HG02973 (cell line): ENCODE results near the gene RCL1.
"Not testable (repeated sequence)": the region's sequence is repeated elsewhere in the genome, so short reads cannot be mapped to it uniquely, and the experiment has no call there.

Experiments used
- ATAC-seq: cut with Tn5 transposase; IDR thresholded peaks from one replicate; pipeline ENCODE4 v1.9.1; 2021; ENCODE audit warnings: moderate library complexity; ENCODE audit not compliant: unreplicated experiment

RCL1 gene

DNA sequence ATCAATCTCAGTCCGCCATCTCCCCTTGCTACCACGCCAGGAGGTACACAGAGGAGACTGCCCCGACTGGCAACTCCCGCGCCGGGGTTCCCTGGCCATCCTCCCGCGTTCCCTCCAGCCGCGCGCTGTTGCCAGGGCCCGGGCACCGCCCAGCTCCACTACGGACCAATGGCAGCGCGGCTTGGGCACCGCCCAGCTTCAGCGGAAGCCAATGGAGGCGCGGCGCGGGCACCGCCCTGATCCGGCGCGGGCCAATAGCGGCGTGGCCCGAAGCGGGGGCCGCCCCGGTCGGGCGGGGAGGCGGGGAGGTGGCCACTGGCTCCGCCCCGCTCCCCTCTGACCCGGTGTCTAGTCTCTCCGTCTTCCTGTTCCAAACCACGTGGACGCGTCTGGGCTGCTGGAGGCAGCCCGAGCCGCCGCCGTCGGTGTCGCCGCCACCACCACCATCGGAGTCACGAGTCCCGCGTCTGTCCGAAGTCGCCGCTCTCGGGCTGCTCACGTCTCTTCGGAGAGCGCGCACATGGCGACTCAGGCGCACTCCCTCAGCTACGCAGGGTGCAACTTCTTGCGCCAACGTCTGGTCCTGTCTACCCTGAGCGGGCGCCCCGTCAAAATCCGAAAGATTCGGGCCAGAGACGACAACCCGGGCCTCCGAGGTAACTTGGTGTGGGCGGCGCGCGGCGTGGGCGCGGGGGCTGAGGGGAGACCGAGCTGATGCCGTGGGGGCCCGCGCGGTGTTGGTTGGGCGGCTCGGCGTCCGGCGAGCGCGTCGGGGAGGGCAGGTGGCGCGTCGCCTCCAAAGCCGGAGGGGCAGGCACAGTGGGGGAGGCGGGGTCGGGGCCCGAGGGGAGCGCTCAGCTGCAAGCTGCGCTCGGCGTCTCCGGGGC lies at the start of gene RCL1:
RCL1 (plus strand) TSS at position 373 of the 887 bp plus-strand sequence; CDS start at position 521, 148 bp downstream.
- peak; percentile 93 for ATAC-seq

GRCh38 chr9:4743131-4743875 lies 49.4 kb upstream of the RCL1 start:
- no peak for ATAC-seq

GRCh38 chr9:4746278-4747030 lies 46.3 kb upstream of the RCL1 start:
- ATAC-seq: no peak

GRCh38 chr9:4748612-4749011 lies 44.1 kb upstream of the RCL1 start:
- ATAC-seq: no peak

GRCh38 chr9:4750023-4750673 lies 42.6 kb upstream of the RCL1 start:
- no peak for ATAC-seq

DNA sequence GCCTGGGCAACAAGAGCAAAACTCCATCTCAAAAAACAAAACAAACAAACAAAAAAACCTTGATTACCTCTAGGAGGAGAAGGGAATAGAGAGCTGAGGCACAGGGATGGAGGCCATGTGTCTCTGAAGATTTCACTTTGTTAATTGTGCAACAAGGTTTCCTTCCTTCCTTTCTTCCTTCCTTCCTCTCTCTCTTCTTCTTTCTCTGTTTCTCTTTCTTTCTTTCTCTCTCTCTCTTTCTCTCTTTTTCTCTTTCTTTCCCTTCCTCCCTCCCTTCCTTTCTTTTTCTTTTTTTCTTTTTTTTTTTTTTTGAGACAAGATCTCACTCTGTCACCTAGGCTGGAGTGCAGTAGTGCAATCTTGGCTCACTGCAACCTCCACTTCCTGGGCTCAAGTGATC lies 38.2 kb upstream of the RCL1 start:
- ATAC-seq: not testable (repeated sequence)

- ATAC-seq: no peak
Observed at GRCh38 chr9:4755026-4755609, 37.6 kb upstream of the RCL1 start.

- ATAC-seq: no peak
Observed at GRCh38 chr9:4756420-4756819, 36.3 kb upstream of the RCL1 start.

GRCh38 chr9:4760122-4760521 lies 32.6 kb upstream of the RCL1 start:
- ATAC-seq: no peak

GRCh38 chr9:4762108-4762885 lies 30.4 kb upstream of the RCL1 start:
- peak; percentile 70 for ATAC-seq

DNA sequence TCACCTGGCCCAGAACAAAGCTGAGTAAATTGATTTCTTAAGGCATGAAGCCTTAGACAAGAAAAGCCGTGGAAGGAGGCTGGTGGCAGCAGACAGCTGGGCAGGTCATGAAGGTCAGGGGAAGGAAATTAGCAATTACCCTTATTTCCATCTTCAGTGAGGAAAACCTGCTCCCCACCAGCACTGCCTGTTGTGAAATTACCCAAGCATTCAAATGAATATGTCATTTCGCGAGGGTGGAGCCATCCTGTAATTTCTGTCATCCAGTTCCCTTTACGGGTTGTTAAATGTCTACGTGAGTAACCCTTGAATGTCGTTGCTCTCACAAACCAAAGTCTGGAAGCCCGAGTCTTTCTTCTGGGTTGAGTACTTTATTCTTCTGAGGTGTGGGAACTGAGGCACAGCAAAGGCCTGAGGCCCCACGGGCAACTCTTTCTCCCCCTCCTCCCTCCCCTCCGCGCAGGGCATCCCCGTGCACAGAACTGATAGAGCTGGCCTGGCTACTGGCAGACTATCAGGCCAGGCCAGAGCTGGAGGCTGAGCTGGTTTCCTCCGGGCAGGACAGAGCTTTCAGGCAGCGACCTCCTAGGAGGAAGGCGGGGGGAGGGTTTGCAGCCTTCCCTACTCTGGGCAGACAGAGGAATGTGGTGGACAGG lies 29.7 kb upstream of the RCL1 start:
- ATAC-seq: no peak

GRCh38 chr9:4764033-4764432 lies 28.7 kb upstream of the RCL1 start:
- ATAC-seq: no peak

DNA sequence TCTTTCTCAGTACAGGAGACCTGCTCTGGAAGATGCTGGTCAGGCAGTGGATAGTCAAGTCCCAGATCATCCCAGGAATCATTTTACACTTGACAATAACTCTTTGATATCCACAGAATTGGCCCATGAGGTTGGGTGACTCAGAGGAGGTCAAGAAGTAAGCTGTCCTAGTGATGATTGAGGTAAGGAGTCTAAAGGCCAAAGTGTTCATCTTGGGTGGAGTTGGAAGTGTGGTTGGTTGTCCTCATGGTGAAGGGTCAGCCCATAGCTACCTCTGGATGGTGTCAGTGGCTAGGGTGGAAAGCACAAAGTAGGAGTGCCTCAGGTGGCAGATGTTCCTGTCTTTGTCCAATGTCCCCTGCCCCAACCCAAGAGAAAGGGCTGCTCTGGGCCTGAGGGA lies 24.1 kb upstream of the RCL1 start:
- ATAC-seq: no peak

DNA sequence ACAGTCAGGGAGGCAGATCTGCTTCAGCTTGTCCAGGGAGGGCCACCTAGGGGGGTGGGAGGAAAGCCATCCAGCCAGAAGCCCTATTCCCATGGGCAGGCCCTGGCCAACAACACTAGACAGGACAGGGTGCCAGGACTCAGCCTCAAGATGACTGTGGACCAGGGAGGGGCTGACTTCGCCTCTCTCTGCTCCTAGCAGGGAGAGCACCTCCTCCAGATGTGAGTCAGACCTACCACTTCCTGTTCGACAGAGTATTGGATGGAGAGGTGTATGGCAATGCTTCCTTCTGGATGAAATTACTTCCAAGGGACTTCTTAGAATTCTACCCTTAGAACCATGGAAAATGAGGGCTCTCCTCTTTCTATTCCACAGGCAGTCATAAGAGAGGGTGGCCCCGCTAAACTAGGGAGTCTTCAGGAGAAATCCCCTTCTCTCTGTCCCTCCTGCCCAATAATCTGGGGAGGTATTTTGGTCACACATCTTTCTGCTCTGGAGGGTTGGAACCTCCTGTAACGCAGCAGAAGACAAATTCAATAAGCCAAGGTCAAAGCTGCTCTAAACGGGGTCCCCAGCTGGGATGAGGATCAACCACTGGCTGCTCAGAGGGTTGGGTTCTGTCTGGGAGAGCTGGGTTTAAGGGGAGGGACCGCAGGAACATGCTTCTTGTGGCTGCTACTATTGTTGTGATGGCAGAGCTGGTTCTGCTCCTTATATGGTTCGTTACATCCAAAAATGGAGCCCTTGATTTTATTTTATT lies 23.2 kb upstream of the RCL1 start:
- ATAC-seq: no peak

GRCh38 chr9:4771788-4772187 lies 21.0 kb upstream of the RCL1 start:
- no peak for ATAC-seq

DNA sequence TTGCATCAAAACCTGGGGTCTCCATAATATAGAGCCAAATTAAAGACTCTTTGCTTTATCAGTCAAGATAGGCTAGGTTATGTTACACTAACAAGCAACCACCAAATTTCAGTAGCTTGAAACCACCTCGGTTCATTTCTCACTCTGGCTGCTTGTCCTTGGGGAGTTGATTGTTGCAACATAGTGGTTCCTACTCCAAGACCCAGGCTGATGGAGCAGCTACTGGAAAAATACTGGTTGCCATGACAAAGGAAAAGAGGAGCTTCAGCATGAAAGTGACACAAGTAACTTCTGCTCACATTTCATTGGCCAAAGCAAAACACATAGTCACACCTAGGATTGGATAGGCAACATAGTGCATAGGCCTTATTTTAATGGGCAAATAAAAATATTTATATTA lies 18.5 kb upstream of the RCL1 start:
- ATAC-seq: no peak

DNA sequence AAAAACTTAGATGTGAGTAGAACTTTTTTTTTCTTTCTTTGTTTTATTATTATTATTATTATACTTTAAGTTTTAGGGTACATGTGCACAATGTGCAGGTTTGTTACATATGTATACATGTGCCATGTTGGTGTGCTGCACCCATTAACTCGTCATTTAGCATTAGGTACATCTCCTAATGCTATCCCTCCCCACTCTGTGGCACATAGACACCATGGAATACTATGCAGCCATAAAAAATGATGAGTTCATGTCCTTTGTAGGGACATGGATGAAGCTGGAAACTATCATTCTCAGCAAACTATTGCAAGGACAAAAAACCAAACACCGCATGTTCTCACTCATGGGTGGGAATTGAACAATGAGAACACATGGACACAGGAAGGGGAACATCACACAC lies 17.8 kb upstream of the RCL1 start:
- not testable (repeated sequence) for ATAC-seq

DNA sequence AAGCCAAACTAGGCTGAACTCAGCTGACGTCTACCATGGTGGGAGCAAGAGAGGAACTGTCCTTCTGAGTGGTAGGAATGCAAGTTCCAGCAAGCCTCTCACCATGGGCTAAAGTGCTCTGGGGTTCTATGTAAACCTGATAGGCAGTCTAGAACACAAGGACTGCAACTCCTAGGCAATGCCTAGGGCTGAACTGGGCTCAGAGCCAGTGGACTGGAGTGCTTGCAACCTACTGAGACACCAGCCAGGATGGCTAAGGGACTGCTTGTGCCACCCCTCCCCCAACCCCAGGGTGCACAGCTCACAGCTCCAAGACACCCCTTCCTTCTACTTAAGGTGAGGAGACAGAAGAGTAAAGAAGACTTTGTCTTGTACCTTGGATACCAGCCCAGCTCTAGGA lies 12.1 kb upstream of the RCL1 start:
- no peak for ATAC-seq

DNA sequence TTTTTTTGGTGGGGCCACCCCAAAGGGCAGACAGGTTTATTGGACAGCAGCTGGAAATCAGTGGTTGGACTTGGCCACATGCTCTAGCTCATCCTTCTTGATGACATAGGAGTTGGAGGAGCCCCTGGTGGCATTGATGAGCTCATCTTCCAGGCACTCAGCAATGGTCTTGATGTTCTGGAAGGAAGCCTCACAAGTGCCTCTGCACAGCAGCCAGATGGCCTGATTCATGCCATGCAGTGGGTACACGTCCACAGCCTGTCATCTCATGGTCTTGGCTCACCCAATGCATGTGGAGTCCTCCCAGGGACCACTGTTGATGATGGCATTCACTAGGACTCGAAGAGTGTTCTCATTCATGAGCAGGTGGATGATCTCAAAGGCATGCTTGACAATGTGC lies 11.3 kb upstream of the RCL1 start:
- no peak for ATAC-seq
